HG03108 (cell line): Measurements from ENCODE around the gene LYPD4.
"Not testable (repeated sequence)": the region's sequence is repeated elsewhere in the genome, so short reads cannot be mapped to it uniquely, and the experiment has no call there.

Experiments used
- ATAC-seq: cut with Tn5 transposase; IDR thresholded peaks from one replicate; pipeline ENCODE4 v1.9.1; 2021; ENCODE audit warnings: moderate library complexity; ENCODE audit not compliant: unreplicated experiment

Gene LYPD4

GRCh38 chr19:41875973-41876372 lies 31.5 kb upstream of the LYPD4 start:
- ATAC-seq = not testable (repeated sequence)

GRCh38 chr19:41872775-41873647 lies 28.5 kb upstream of the LYPD4 start:
- no peak for ATAC-seq

- ATAC-seq = no peak
These were observed 27.9 kb upstream of the LYPD4 start for GRCh38 chr19:41872384-41872774.

- ATAC-seq = peak; percentile 43
These were observed 27.3 kb upstream of the LYPD4 start for GRCh38 chr19:41871573-41872383.

- no peak for ATAC-seq
These were observed 26.0 kb upstream of the LYPD4 start for GRCh38 chr19:41870401-41870873.

GRCh38 chr19:41869374-41869955 lies 25.0 kb upstream of the LYPD4 start:
- no peak for ATAC-seq

GRCh38 chr19:41868989-41869300 lies 24.5 kb upstream of the LYPD4 start:
- no peak for ATAC-seq

- no peak for ATAC-seq
These were observed 23.9 kb upstream of the LYPD4 start for GRCh38 chr19:41868120-41868988.

- ATAC-seq = no peak
These were observed 21.8 kb upstream of the LYPD4 start for GRCh38 chr19:41866284-41866683.

GRCh38 chr19:41864374-41864773 lies 19.9 kb upstream of the LYPD4 start:
- no peak for ATAC-seq

GRCh38 chr19:41863209-41863931 lies 18.9 kb upstream of the LYPD4 start:
- no peak for ATAC-seq

GRCh38 chr19:41862445-41862986 lies 18.0 kb upstream of the LYPD4 start:
- ATAC-seq = no peak

GRCh38 chr19:41861846-41862245 lies 17.4 kb upstream of the LYPD4 start:
- ATAC-seq = no peak

GRCh38 chr19:41861116-41861768 lies 16.8 kb upstream of the LYPD4 start:
- no peak for ATAC-seq

GRCh38 chr19:41860419-41861115 lies 16.1 kb upstream of the LYPD4 start:
- ATAC-seq = no peak

- peak; percentile 72 for ATAC-seq
These were observed 15.3 kb upstream of the LYPD4 start, which contains the start of gene RPS19 for GRCh38 chr19:41859618-41860418. Gene RPS19, plus strand, starts transcription at chr19:41860255. Its CDS starts 520 bp downstream, at chr19:41860775.

- no peak for ATAC-seq
These were observed 14.7 kb upstream of the LYPD4 start for GRCh38 chr19:41859213-41859617.

GRCh38 chr19:41853768-41854167 lies 9.3 kb upstream of the LYPD4 start:
- no peak for ATAC-seq
